ENCODE results near the gene HIF1A. TPM values are rescaled to one million over a fixed set of nuclear protein-coding genes. Genes with fewer than 3 reads are reported as not detected.

Gene HIF1A
- total and polyA plus RNA-seq, 2 donors (not counting 1 experiment from before 2014, with no cell fraction given) = 332 to 407 TPM

GRCh38 chr14:61675291-61675690 is 20.0 kb upstream of the HIF1A start:
- Histone ChIP-seq H3K9ac (ENCODE audit: insufficient read depth, low read length) (no peak overlapping the region), H3K79me2 (ENCODE audit: control insufficient read depth, insufficient read depth, low read length) (no peaks in the 10 kb centered on the region), H3K4me1 (ENCODE audit: control insufficient read depth, extremely low read depth, insufficient read depth, low read length) (no peaks in the 10 kb centered on the region), H3K27ac (ENCODE audit: insufficient read depth, low read length) (no peak overlapping the region), H3K9me3 (ENCODE audit: control insufficient read depth, insufficient read depth, low read depth, low read length) (no peaks in the 10 kb centered on the region), H4K20me1 (ENCODE audit: control insufficient read depth, extremely low read depth, insufficient read depth, low read length) (no peaks in the 10 kb centered on the region), H3K27me3 (ENCODE audit: control insufficient read depth, insufficient read depth, low read length) (no peaks in the 10 kb centered on the region), H2AFZ (ENCODE audit: low read length) (no peak overlapping the region), H3K4me2 (ENCODE audit: extremely low read depth, insufficient read depth, low read length) (no peak overlapping the region), H3K36me3 (ENCODE audit: control insufficient read depth, insufficient read depth, low read length) (no peaks in the 10 kb centered on the region), H3K4me3 (replicated peaks in 1 of 4; ENCODE audit: control extremely low read depth in 1 of 4, insufficient read depth in 1 of 4, low read depth in 3 of 4, low read length in 4 of 4) (no peak overlapping the region)
- TF ChIP-seq EZH2 (IDR thresholded peaks at IDR 0.05; ENCODE audit: low read length, missing control alignments) (no peak), CTCF (conservative IDR thresholded peaks at IDR 0.05 in 1 of 2, IDR thresholded peaks at IDR 0.05 in 1 of 2; ENCODE audit: low read depth in 1 of 2, low read length in 2 of 2) (no peak)
- DNase-seq (ENCODE audit: low read depth in 2 of 2) = no peak

GRCh38 chr14:61677479-61677878 is 17.8 kb upstream of the HIF1A start:
- no peaks in the 10 kb centered on the region for H3K79me2 ChIP-seq (ENCODE audit: control insufficient read depth, insufficient read depth, low read length)
- H3K4me3 ChIP-seq (replicated peaks in 1 of 4; ENCODE audit: control extremely low read depth in 1 of 4, insufficient read depth in 1 of 4, low read depth in 3 of 4, low read length in 4 of 4) = no peak overlapping the region
- no peak overlapping the region for H3K4me2 ChIP-seq (ENCODE audit: extremely low read depth, insufficient read depth, low read length)
- H3K27me3 ChIP-seq (ENCODE audit: control insufficient read depth, insufficient read depth, low read length) = no peaks in the 10 kb centered on the region
- H4K20me1 ChIP-seq (ENCODE audit: control insufficient read depth, extremely low read depth, insufficient read depth, low read length) = no peaks in the 10 kb centered on the region
- no peak for DNase-seq (ENCODE audit: low read depth in 2 of 2)
- no peaks in the 10 kb centered on the region for H3K36me3 ChIP-seq (ENCODE audit: control insufficient read depth, insufficient read depth, low read length)
- H3K27ac ChIP-seq (ENCODE audit: insufficient read depth, low read length) = no peak overlapping the region
- no peaks in the 10 kb centered on the region for H3K4me1 ChIP-seq (ENCODE audit: control insufficient read depth, extremely low read depth, insufficient read depth, low read length)
- no peak overlapping the region for H3K9ac ChIP-seq (ENCODE audit: insufficient read depth, low read length)
- H2AFZ ChIP-seq (ENCODE audit: low read length) = no peak overlapping the region
- H3K9me3 ChIP-seq (ENCODE audit: control insufficient read depth, insufficient read depth, low read depth, low read length) = no peaks in the 10 kb centered on the region
- TF ChIP-seq EZH2 (IDR thresholded peaks at IDR 0.05; ENCODE audit: low read length, missing control alignments) (no peak), CTCF (conservative IDR thresholded peaks at IDR 0.05 in 1 of 2, IDR thresholded peaks at IDR 0.05 in 1 of 2; ENCODE audit: low read depth in 1 of 2, low read length in 2 of 2) (no peak)

GRCh38 chr14:61678975-61679374 is 16.3 kb upstream of the HIF1A start:
- TF ChIP-seq CTCF (conservative IDR thresholded peaks at IDR 0.05 in 1 of 2, IDR thresholded peaks at IDR 0.05 in 1 of 2; ENCODE audit: low read depth in 1 of 2, low read length in 2 of 2) = no peak
- Histone ChIP-seq H3K4me2 (ENCODE audit: extremely low read depth, insufficient read depth, low read length) (no peak overlapping the region), H3K27me3 (ENCODE audit: control insufficient read depth, insufficient read depth, low read length) (no peaks in the 10 kb centered on the region), H4K20me1 (ENCODE audit: control insufficient read depth, extremely low read depth, insufficient read depth, low read length) (no peaks in the 10 kb centered on the region), H3K36me3 (ENCODE audit: control insufficient read depth, insufficient read depth, low read length) (no peaks in the 10 kb centered on the region), H3K4me1 (ENCODE audit: control insufficient read depth, extremely low read depth, insufficient read depth, low read length) (no peaks in the 10 kb centered on the region), H3K4me3 (replicated peaks in 1 of 4; ENCODE audit: control extremely low read depth in 1 of 4, insufficient read depth in 1 of 4, low read depth in 3 of 4, low read length in 4 of 4) (no peak overlapping the region), H3K9me3 (ENCODE audit: control insufficient read depth, insufficient read depth, low read depth, low read length) (no peaks in the 10 kb centered on the region), H3K9ac (ENCODE audit: insufficient read depth, low read length) (no peak overlapping the region), H3K27ac (ENCODE audit: insufficient read depth, low read length) (no peak overlapping the region), H3K79me2 (ENCODE audit: control insufficient read depth, insufficient read depth, low read length) (no peaks in the 10 kb centered on the region), H2AFZ (ENCODE audit: low read length) (no peak overlapping the region)
- peak in 1 of 2 donors; percentile 86 for DNase-seq (ENCODE audit: low read depth in 2 of 2)
